Parathyroid adenoma (tissue), 2 donors: Measurements from ENCODE around the gene VDR.

Experiments used
- H2AFZ ChIP-seq: fragments of 300-600 bp; sonication (generic); one replicate; pipeline ENCODE4 v1.7.0; 2017; ENCODE audit warnings: antibody characterized with exemption, mild to moderate bottlenecking
- H3K27ac ChIP-seq: fragments of 300-600 bp; sonication (generic); one replicate; pipeline ENCODE4 v1.7.0; 2017
- H3K27me3 ChIP-seq: fragments of 300-600 bp; sonication (generic); one replicate; pipeline ENCODE4 v1.7.0; 2017; ENCODE audit warnings: low read length; ENCODE audit not compliant: control insufficient read depth, insufficient read depth
- H3K36me3 ChIP-seq: fragments of 300-600 bp; sonication (generic); one replicate; pipeline ENCODE4 v1.7.0; 2017; ENCODE audit warnings: low read length; ENCODE audit not compliant: control insufficient read depth, insufficient read depth
- H3K4me1 ChIP-seq: fragments of 300-600 bp; sonication (generic); one replicate; pipeline ENCODE4 v1.7.0; 2017; ENCODE audit warnings: control low read depth
- H3K4me2 ChIP-seq: fragments of 300-600 bp; sonication (generic); one replicate; pipeline ENCODE4 v1.7.0; 2017; ENCODE audit warnings: low read length
- H3K4me3 ChIP-seq: fragments of 300-600 bp; sonication (generic); one replicate; pipeline ENCODE4 v1.7.0; 2017; ENCODE audit warnings: low read depth, low read length
- H3K79me2 ChIP-seq: fragments of 300-600 bp; sonication (generic); one replicate; pipeline ENCODE4 v1.7.0; 2017; ENCODE audit warnings: control low read depth
- H3K9ac ChIP-seq: fragments of 300-600 bp; sonication (generic); one replicate; pipeline ENCODE4 v1.7.0; 2017; ENCODE audit warnings: mild to moderate bottlenecking
- H3K9me3 ChIP-seq: fragments of 300-600 bp; sonication (generic); one replicate; pipeline ENCODE4 v1.7.0; 2017; ENCODE audit warnings: low read length; ENCODE audit not compliant: control insufficient read depth
- CTCF ChIP-seq: fragments of 300-600 bp; sonication (generic); IDR thresholded peaks from one replicate; pipeline ENCODE4 v1.7.0; 2017; ENCODE audit warnings: antibody characterized with exemption, mild to moderate bottlenecking
- donor health status: primary hyperparathyroidism.

Gene VDR

GRCh38 chr12:47860873-47861272 lies 43.9 kb downstream of the VDR start:
- H3K9me3 ChIP-seq = no peaks in the 10 kb centered on the region
- no peak overlapping the region for H3K4me2 ChIP-seq
- no peak overlapping the region for H3K9ac ChIP-seq
- TF ChIP-seq CTCF = no peak
- H3K27me3 ChIP-seq = no peaks in the 10 kb centered on the region
- no peaks in the 10 kb centered on the region for H3K36me3 ChIP-seq
- no peak overlapping the region for H3K4me3 ChIP-seq
- no peak overlapping the region for H2AFZ ChIP-seq
- H3K4me1 ChIP-seq = peaks cover 46% of the 10 kb centered on the region
- no peak overlapping the region for H3K27ac ChIP-seq
- H3K79me2 ChIP-seq = peaks cover 29% of the 10 kb centered on the region

GRCh38 chr12:47860279-47860841 lies 44.4 kb downstream of the VDR start:
- no peak overlapping the region for H3K4me3 ChIP-seq

GRCh38 chr12:47858511-47859266 lies 46.1 kb downstream of the VDR start:
- Histone ChIP-seq H3K4me2 (no peak overlapping the region), H3K9me3 (no peaks in the 10 kb centered on the region), H3K4me3 (no peak overlapping the region), H3K9ac (no peak overlapping the region), H2AFZ (no peak overlapping the region), H3K4me1 (peaks cover 30% of the 10 kb centered on the region), H3K27me3 (no peaks in the 10 kb centered on the region), H3K79me2 (peaks cover 13% of the 10 kb centered on the region), H3K36me3 (no peaks in the 10 kb centered on the region), H3K27ac (no peak overlapping the region)
- TF ChIP-seq CTCF = no peak

More at GRCh38 chr12:47860279-47860841, 44.4 kb downstream of the VDR start:
- Histone ChIP-seq H3K4me1 (peaks cover 46% of the 10 kb centered on the region), H3K9ac (no peak overlapping the region), H3K4me2 (no peak overlapping the region), H3K27me3 (no peaks in the 10 kb centered on the region), H3K36me3 (no peaks in the 10 kb centered on the region), H3K9me3 (no peaks in the 10 kb centered on the region), H3K79me2 (peaks cover 29% of the 10 kb centered on the region), H3K27ac (no peak overlapping the region), H2AFZ (no peak overlapping the region)
- no peak for TF ChIP-seq CTCF

GRCh38 chr12:47856721-47857575 lies 47.8 kb downstream of the VDR start:
- no peaks in the 10 kb centered on the region for H3K27me3 ChIP-seq
- TF ChIP-seq CTCF = no peak
- H3K9ac ChIP-seq = no peak overlapping the region
- H2AFZ ChIP-seq = no peak overlapping the region
- H3K36me3 ChIP-seq = no peaks in the 10 kb centered on the region
- H3K4me2 ChIP-seq = no peak overlapping the region
- no peak overlapping the region for H3K27ac ChIP-seq
- no peaks in the 10 kb centered on the region for H3K9me3 ChIP-seq
- peaks cover 34% of the 10 kb centered on the region for H3K4me1 ChIP-seq
- peaks cover 13% of the 10 kb centered on the region for H3K79me2 ChIP-seq
- no peak overlapping the region for H3K4me3 ChIP-seq
